ENCODE data around the gene DIDO1.

Gene DIDO1

DNA sequence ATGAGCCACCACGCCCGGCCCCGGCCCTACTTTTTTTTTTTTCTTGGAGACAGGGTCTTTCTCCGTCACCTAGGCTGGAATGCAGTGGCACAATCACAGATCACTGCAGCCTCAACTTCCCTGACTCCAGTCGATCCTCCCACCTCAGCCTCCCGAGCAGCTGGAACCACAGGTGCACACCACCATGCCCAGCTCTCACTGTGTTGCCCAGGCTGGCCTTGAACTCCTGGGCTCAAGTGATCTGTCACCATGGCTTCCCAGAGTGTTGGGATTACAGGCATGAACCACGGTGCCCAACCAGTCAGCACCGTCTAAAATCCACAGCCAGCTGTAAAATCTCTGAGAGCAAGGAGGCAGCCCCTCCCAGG, 43.6 kb upstream of the DIDO1 start:
- Histone ChIP-seq H3K79me2 (ENCODE audit: low read length) (no peaks in the 10 kb centered on the region), H3K4me3 (ENCODE audit: low read length) (no peak overlapping the region), H3K4me2 (ENCODE audit: low read length) (no peak overlapping the region), H3K36me3 (replicated peaks; ENCODE audit: low read depth, low read length) (peaks cover 8% of the 10 kb centered on the region), H3K27ac (ENCODE audit: low read length) (no peak overlapping the region), H3K4me1 (ENCODE audit: low read length) (peaks cover 10% of the 10 kb centered on the region), H3K9me3 (ENCODE audit: insufficient read depth, low read length) (no peaks in the 10 kb centered on the region), H4K20me1 (ENCODE audit: insufficient read depth, low read length) (peaks cover 3% of the 10 kb centered on the region; the same call in 1 of the 2 replicates), H3K27me3 (ENCODE audit: low read depth, low read length) (0 out of 2 replicates have a peak, but pooled peaks cover 1% of the 10 kb centered on the region), H2AFZ (ENCODE audit: low read depth, low read length) (no peak overlapping the region), H3K9ac (ENCODE audit: low read length) (no peak overlapping the region)
- TF ChIP-seq, protein P1, sequence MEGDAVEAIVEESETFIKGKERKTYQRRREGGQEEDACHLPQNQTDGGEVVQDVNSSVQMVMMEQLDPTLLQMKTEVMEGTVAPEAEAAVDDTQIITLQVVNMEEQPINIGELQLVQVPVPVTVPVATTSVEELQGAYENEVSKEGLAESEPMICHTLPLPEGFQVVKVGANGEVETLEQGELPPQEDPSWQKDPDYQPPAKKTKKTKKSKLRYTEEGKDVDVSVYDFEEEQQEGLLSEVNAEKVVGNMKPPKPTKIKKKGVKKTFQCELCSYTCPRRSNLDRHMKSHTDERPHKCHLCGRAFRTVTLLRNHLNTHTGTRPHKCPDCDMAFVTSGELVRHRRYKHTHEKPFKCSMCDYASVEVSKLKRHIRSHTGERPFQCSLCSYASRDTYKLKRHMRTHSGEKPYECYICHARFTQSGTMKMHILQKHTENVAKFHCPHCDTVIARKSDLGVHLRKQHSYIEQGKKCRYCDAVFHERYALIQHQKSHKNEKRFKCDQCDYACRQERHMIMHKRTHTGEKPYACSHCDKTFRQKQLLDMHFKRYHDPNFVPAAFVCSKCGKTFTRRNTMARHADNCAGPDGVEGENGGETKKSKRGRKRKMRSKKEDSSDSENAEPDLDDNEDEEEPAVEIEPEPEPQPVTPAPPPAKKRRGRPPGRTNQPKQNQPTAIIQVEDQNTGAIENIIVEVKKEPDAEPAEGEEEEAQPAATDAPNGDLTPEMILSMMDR (IDR thresholded peaks at IDR 0.05; ENCODE audit: low read depth, low read length), result no peak
- TF ChIP-seq EZH2phosphoT487 (IDR thresholded peaks at IDR 0.05; ENCODE audit: low read depth), result no peak

DNA sequence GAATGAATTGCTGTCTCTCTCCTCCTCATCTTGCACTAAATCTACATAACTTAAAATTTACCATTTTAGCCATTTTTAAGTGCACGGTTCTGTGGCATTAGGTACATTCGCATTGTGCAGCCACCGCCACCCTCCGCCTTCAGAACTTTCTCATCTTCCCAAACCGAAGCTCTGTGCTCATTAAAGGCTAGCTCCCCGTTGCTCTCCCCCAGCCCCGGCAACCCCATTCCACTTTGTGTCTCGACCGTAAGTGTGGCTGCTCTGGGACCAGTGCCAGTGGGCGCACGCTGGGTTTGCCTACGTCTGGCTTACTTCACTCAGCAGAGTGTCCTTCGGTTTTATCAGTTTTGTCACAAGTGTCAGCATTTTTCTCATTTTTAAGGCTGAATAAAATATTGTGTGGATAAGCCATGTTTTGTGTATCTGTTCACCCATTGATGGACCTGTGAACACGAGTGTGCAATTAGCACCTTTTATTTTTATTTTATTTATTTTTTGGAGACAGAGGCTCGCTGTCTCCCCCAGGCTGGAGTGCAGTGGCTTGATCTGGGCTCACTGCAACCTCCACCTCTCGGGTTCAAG, 43.0 kb upstream of the DIDO1 start:
- H3K36me3 ChIP-seq (replicated peaks; ENCODE audit: low read depth, low read length), result peaks cover 14% of the 10 kb centered on the region
- H3K27ac ChIP-seq (ENCODE audit: low read length), result no peak overlapping the region
- no peak overlapping the region for H3K9ac ChIP-seq (ENCODE audit: low read length)
- no peaks in the 10 kb centered on the region for H3K27me3 ChIP-seq (ENCODE audit: low read depth, low read length)
- no peak overlapping the region for H3K4me2 ChIP-seq (ENCODE audit: low read length)
- H3K4me1 ChIP-seq (ENCODE audit: low read length), result peaks cover 10% of the 10 kb centered on the region
- no peaks in the 10 kb centered on the region for H3K79me2 ChIP-seq (ENCODE audit: low read length)
- H3K4me3 ChIP-seq (ENCODE audit: low read length), result no peak overlapping the region
- H3K9me3 ChIP-seq (ENCODE audit: insufficient read depth, low read length), result no peaks in the 10 kb centered on the region
- no peak overlapping the region for H2AFZ ChIP-seq (ENCODE audit: low read depth, low read length)
- H4K20me1 ChIP-seq (ENCODE audit: insufficient read depth, low read length), result peaks cover 3% of the 10 kb centered on the region; the same call in 1 of the 2 replicates
- no peak for TF ChIP-seq EZH2phosphoT487 (IDR thresholded peaks at IDR 0.05; ENCODE audit: low read depth)
- TF ChIP-seq, protein P1 (IDR thresholded peaks at IDR 0.05; ENCODE audit: low read depth, low read length), result no peak

DNA sequence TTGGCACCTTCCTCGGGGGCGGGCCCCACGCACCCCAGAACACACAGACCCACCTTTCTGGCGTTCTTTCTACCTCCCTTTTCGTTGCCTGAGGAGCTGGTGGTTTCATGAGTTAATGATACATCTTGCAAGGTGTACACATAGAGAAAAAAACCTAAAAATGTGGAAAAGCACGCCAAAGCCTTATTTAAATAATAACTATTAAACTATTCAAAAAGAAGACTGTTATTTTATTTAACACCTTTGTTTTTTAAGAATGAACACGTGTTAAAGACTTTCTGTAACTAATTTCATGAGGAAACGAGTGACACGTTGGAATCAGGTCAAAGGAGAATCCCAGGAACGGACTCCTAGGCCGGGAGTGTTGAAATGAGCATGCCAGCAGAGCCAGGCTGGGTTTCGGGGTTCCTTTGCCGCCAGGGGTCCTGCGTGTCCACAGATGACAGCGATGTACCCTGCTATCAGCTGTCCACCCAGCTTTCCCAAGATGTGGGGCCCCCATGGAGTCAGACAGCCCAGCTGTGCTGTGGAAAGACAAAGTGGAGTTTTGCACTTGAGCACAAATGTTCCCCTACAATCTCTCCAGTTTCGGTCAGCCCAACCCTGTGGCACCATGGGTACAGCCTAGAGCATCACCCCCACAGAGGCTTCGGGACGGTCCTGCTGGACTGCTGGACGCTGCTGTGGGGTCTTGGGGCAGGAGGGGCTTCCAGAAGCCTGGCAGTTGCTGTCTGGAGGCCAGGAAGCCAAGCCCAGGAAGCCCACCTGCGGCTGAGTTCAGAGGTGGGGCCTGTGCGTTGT, 42.3 kb upstream of the DIDO1 start:
- Histone ChIP-seq H3K27ac (ENCODE audit: low read length) (no peak overlapping the region), H3K4me1 (ENCODE audit: low read length) (peaks cover 10% of the 10 kb centered on the region), H3K9ac (ENCODE audit: low read length) (no peak overlapping the region), H3K79me2 (ENCODE audit: low read length) (no peaks in the 10 kb centered on the region), H2AFZ (ENCODE audit: low read depth, low read length) (no peak overlapping the region), H3K9me3 (ENCODE audit: insufficient read depth, low read length) (no peaks in the 10 kb centered on the region), H3K27me3 (ENCODE audit: low read depth, low read length) (no peaks in the 10 kb centered on the region), H3K4me3 (ENCODE audit: low read length) (no peak overlapping the region), H4K20me1 (ENCODE audit: insufficient read depth, low read length) (peaks cover 3% of the 10 kb centered on the region; the same call in 1 of the 2 replicates), H3K36me3 (replicated peaks; ENCODE audit: low read depth, low read length) (peaks cover 19% of the 10 kb centered on the region), H3K4me2 (ENCODE audit: low read length) (no peak overlapping the region)
- TF ChIP-seq, protein P1 (IDR thresholded peaks at IDR 0.05; ENCODE audit: low read depth, low read length), result no peak
- no peak for TF ChIP-seq EZH2phosphoT487 (IDR thresholded peaks at IDR 0.05; ENCODE audit: low read depth)

DNA sequence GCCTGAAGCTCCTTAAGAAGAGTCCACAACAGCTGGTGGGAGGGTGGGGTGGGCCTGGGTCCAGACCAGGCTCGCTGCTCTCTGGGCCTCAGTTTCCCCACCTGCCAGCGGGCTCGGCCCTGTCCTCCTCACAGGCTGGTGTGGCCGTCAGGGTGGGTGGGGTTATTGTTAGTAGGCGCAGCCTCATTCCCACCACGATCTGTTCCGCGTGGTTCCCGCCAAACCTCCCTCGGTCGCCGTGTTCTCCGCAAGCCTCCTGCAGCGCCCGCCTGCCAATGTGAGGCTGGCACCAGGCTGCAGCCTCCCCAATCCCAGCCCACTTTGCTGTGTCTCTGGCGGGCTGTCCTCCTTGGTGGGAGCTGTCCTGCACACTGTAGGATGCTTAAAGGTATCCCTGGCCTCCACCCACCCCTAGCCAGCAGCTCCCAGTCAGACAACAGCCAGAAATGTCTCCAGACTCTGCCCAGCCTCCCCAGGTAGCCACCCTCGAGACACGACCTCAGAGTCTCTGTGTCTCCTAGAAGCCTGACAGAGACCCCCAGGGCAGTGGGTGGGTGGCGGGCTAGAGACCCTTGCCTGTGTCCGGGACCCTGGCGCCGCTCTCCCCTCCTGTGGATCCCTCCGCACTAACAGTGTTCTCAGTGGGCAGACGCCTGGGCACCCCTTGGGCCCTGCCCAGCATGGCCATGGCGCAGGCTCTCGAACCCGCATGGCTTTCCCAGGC, 41.5 kb upstream of the DIDO1 start:
- Histone ChIP-seq H3K4me2 (ENCODE audit: low read length) (no peak overlapping the region), H2AFZ (ENCODE audit: low read depth, low read length) (no peak overlapping the region), H3K4me1 (ENCODE audit: low read length) (peaks cover 8% of the 10 kb centered on the region), H3K27ac (ENCODE audit: low read length) (no peak overlapping the region), H3K4me3 (ENCODE audit: low read length) (no peak overlapping the region), H3K9ac (ENCODE audit: low read length) (no peak overlapping the region), H3K36me3 (replicated peaks; ENCODE audit: low read depth, low read length) (peaks cover 26% of the 10 kb centered on the region), H3K27me3 (ENCODE audit: low read depth, low read length) (no peaks in the 10 kb centered on the region), H4K20me1 (ENCODE audit: insufficient read depth, low read length) (peaks cover 3% of the 10 kb centered on the region; the same call in 1 of the 2 replicates), H3K9me3 (ENCODE audit: insufficient read depth, low read length) (no peaks in the 10 kb centered on the region), H3K79me2 (ENCODE audit: low read length) (no peaks in the 10 kb centered on the region)
- no peak for TF ChIP-seq EZH2phosphoT487 (IDR thresholded peaks at IDR 0.05; ENCODE audit: low read depth)
- TF ChIP-seq, protein P1 (IDR thresholded peaks at IDR 0.05; ENCODE audit: low read depth, low read length), result no peak
